ENCODE measurements around the gene DYNC2H1.

DYNC2H1 gene, protein sequence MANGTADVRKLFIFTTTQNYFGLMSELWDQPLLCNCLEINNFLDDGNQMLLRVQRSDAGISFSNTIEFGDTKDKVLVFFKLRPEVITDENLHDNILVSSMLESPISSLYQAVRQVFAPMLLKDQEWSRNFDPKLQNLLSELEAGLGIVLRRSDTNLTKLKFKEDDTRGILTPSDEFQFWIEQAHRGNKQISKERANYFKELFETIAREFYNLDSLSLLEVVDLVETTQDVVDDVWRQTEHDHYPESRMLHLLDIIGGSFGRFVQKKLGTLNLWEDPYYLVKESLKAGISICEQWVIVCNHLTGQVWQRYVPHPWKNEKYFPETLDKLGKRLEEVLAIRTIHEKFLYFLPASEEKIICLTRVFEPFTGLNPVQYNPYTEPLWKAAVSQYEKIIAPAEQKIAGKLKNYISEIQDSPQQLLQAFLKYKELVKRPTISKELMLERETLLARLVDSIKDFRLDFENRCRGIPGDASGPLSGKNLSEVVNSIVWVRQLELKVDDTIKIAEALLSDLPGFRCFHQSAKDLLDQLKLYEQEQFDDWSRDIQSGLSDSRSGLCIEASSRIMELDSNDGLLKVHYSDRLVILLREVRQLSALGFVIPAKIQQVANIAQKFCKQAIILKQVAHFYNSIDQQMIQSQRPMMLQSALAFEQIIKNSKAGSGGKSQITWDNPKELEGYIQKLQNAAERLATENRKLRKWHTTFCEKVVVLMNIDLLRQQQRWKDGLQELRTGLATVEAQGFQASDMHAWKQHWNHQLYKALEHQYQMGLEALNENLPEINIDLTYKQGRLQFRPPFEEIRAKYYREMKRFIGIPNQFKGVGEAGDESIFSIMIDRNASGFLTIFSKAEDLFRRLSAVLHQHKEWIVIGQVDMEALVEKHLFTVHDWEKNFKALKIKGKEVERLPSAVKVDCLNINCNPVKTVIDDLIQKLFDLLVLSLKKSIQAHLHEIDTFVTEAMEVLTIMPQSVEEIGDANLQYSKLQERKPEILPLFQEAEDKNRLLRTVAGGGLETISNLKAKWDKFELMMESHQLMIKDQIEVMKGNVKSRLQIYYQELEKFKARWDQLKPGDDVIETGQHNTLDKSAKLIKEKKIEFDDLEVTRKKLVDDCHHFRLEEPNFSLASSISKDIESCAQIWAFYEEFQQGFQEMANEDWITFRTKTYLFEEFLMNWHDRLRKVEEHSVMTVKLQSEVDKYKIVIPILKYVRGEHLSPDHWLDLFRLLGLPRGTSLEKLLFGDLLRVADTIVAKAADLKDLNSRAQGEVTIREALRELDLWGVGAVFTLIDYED (N-terminal part only)

DNA sequence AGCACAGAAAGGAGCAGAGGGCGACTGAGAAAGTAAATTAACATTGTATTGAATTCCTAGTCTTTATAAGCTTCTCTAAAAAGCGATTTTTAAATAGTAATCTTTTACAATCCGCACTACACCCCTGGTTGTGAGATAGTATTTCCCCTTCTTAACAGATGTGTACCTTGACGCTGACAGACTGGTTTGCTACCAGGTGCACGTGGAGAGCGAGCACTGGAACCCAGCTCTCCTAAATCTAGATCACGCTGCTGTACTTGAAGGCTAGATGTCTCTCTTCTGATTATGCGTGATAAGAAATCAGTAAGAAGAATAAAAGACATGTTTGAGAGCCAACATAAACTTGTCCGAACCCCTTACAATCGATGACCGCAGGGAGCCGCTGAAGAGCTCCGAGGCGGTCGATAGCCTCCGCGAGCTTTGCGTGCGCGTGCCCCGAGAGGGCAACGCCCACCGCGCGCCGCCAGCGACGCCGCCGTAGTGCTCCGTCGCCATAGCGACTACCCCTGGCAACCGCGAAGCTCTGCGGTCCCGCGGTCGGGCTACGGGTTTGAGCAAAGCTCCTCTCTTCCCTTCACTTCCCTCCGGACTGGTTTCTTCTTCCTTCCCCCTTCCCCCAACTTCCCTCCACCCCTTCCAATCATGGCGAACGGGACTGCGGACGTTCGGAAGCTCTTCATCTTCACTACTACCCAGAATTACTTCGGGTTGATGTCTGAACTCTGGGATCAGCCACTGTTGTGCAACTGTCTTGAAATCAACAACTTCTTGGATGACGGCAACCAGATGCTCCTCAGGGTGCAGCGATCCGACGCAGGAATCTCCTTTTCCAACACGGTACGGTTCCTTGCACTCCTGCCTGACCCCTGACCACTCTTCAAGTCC, at the start of gene DYNC2H1:
Gene DYNC2H1 (plus strand): TSS at position 494 of the 885 bp plus-strand sequence. CDS start 149 bp downstream, at position 643.
- DNase-seq: peak; percentile 83 to 89

- DNase-seq: no peak
These were observed 47.6 kb upstream of the DYNC2H1 start for GRCh38 chr11:103061656-103062055.

- DNase-seq: peak; percentile 47 to 57
These were observed 42.1 kb upstream of the DYNC2H1 start for GRCh38 chr11:103067118-103067517.

DNA sequence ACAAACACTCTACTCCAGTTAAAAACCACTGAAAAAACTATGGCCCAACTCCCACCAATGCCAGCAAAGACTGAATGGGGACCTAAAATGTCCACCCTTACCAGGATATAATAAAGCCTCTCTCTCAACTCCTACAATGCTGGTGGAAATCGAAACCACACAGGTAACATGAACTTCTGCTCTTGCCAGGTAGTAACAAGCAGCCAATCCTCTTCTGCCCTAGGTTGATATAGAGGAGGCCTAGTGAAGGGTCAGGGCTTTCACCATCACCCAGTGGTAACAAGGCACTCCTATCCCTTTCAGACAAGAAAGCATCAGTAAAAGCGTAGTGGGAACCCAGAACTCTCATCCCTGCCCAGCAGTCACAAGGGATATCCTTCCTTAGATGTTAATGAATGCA, 39.9 kb upstream of the DYNC2H1 start:
- no peak for DNase-seq

GRCh38 chr11:103070142-103070541, 39.1 kb upstream of the DYNC2H1 start:
- DNase-seq: no peak

DNA sequence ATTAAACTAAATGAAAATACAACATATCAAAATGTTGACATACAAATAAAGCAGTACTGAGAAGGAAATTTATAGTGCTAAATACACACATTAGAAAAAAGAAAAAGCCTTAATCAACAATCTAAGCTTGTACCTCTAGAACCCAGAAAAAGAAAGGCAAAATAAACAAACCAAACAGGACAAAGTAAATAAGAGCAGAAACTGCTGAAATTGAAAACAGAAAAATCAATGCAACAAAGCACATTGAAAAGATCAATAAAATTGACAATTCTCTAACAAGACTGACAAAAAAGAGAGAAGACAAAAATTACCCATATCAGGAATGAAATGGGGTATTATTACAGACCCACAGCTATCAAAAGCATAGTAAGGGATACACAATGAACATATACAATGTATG, 38.2 kb upstream of the DYNC2H1 start:
- no peak for DNase-seq

DNA sequence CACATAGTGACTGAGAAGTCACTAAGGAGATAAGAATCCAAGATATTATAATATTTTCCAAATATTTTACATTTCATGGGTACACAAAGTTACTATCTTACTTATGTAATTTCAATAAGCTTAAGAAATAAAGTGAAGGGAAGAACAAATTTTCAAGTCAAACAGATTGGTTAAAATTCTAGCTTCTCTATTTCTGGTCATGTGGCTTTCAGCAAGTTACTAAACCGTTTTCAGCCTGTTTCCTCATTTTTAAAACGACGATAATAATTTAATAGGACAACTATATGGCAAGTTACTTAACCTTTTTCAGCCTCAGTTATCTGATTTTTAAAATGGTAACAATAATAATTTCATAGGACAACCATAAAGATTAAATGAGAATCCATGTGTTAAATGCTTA, 32.9 kb upstream of the DYNC2H1 start:
- peak; percentile 25 to 26 for DNase-seq

DNA sequence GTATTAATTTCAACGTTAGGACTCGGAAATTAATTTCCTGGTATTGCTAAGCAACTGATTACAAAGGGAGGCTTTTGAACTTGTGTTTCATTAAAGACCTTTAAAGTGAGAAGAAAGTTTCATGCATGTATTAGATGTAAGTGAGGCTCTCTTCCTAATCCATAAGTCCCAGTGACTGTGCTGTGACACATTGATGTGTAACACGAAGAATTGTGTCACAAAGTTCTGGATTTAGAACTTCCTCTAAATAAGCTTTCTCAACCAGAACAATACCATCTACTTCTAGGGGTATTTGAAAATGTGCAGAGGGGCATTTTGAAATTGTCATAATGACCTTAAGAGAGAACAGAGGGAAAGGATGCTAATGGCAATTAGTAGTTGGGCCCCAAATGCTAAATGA, 31.7 kb upstream of the DYNC2H1 start:
- peak; percentile 70 to 75 for DNase-seq

DNA sequence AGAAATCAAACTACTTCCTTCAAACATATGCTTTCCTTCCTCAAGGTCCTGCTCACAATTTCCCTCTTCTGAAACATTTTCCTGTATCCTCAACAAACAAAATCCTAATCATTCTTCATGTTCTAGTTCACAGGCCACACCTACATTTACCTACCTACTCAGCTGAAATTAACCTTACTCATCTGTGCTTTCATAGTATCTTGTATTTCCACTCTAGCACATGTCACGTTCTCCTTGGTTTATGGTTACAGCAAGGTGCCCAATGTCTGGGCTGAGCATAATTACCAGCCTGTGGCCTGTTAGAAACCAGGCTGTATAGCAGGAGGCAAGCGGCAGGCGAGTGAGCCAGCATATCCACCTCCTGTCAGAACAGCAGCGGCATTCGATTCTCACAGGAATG, 30.5 kb upstream of the DYNC2H1 start:
- no peak for DNase-seq

- DNase-seq: peak; percentile 13 to 17
These were observed 29.4 kb upstream of the DYNC2H1 start for GRCh38 chr11:103079833-103080232.

DNA sequence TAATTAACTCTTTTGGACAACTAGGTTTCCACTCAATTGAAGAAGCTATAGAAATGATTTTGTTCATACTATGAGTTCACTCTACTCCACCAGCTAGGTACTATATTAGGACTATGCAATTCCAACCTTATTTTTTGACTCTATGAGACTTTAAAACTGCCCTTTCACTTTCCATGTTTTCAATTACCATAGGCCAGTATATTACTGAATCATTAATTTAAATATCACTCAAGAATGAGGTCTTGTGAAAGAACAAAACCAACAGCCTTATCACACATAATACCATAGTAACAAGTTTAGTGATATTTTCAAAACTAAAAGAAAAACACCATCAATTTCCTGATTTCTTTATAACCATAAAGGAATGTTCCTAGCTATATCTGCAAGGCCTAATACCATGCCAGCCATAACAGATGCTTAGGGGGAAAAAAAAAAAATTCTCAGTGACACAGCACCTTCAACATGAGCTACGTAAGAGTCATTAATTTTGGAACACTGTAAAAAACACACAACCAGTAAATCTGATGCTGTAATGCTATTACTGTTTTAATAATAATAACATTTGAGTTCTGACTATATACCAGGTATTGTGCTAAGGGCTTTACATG, 23.4 kb upstream of the DYNC2H1 start:
- no peak for DNase-seq

DNA sequence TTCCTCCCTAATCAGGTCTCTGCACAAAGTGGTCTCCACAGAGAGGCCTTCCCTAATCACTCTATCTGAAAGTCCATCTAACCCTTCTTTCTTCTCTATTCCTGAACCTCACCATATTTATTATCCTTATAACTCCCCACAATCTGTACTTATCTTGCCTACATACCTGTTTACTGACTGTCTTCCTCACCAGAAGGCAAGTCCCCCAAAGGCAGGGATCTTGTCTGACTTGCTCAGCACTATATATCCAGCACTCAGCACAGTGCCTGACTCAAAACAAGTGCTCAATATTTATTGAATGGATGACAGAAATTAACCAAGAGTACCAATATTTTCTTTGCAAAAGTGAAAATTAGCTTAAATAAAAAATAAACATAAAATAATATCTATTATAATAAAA, 22.8 kb upstream of the DYNC2H1 start:
- DNase-seq: no peak

DNA sequence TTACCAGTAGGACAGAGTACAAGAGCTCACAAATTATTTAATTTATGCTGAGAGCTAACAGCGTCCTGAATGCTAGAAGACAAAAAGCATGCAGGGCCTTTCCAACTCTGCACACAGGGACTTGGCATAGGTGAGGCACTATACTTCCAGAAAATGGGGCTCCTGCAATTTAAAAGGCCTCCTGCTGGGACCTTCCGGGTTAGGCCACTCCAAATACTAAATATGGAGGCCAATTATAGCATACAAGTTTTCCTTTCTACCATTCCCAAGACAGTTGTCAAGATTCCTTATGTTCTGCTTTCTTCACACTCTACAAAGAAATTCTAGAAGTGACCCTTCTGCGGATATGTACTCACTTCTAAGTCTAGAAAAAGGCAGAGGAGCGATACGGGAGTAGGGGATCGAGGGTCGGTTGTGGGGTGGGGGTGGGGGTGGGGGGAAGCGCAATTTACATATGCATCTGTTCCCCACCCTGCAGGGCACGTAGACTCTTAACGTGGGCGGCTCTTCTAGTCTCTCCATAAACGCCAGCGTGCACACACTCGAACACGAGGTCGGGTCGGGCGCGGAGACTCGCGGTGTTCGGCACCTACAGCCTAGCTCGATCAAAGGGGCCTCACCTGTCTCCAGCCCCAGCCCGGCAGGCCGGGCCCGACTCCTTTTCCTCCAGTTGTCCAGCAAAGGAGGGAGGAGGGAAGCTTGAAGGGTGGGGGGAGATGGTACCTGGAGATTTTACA, 18.0 kb upstream of the DYNC2H1 start:
- peak; percentile 43 to 53 for DNase-seq

DNA sequence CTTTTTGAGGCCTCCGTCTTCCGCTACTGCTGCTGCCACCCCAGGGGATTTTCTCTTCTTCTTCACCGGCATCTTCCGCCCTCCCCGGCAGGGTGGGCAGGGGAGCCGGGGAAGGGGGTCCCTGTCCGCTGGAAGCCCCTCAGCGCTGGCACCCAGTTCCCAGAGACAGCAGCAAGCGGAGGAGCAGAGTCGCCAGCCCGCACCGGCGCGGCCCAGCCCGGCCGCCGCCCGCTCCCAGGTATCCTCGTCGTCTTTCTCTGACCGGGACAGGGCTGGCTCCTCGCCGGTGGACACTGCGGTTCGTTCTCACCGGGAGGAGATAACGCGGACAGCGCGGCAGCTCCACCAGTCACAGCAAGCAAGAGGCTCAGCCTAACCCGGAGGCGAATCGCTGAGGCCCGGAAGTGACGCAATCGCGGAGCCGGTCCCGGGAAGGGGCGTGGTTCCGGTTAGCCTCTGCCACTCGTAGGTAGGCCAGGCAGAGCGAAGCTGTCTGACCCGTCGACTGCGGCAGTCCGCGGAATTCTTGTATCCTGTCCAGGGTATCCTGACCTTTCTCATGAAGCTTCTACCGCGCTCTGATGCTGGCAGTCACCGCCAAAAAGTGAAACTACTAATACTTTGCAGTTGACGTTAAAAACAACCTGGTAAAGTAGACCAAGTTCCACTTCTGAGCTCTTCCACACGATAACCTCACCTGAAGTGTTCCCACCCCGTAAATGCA, 17.3 kb upstream of the DYNC2H1 start, which contains the start of gene DCUN1D5:
Gene DCUN1D5 (minus strand): TSS at position 360 of the 724 bp plus-strand sequence. CDS start 288 bp downstream, at position 72.
- peak; percentile 92 to 97 for DNase-seq

- DNase-seq: no peak
These were observed 11.9 kb upstream of the DYNC2H1 start for GRCh38 chr11:103097279-103097678.

- no peak for DNase-seq
These were observed 677 bp downstream of the DYNC2H1 start for GRCh38 chr11:103109818-103110388.

- peak in 1 of 2 donors; percentile 11 for DNase-seq
These were observed 1.2 kb downstream of the DYNC2H1 start for GRCh38 chr11:103110391-103110790.

- DNase-seq: no peak
These were observed 2.2 kb downstream of the DYNC2H1 start for GRCh38 chr11:103111400-103111799.

DNA sequence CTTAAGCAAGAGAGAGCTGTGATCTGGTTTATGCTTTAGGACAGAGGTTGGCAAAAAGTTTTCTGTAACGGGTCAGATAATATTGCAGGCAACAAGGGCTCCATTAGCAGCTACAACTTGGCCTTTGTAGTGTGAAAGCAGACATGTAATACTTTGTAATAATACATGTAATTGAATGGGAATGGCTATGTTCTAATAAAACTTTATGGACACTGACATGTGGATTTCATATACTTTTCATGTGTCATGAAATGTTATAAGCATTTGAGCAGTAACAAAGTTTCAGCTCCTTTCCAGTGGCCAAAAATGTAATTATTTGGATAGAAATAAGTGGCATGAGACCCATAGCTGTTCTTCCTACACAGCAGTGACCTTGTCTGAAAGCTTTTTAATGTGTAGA, 3.1 kb downstream of the DYNC2H1 start:
- DNase-seq: no peak
